ENCODE results near the gene GTPBP2.
"Not testable (repeated sequence)": the region's sequence is repeated elsewhere in the genome, so short reads cannot be mapped to it uniquely, and the experiment has no call there.

GTPBP2 gene

DNA sequence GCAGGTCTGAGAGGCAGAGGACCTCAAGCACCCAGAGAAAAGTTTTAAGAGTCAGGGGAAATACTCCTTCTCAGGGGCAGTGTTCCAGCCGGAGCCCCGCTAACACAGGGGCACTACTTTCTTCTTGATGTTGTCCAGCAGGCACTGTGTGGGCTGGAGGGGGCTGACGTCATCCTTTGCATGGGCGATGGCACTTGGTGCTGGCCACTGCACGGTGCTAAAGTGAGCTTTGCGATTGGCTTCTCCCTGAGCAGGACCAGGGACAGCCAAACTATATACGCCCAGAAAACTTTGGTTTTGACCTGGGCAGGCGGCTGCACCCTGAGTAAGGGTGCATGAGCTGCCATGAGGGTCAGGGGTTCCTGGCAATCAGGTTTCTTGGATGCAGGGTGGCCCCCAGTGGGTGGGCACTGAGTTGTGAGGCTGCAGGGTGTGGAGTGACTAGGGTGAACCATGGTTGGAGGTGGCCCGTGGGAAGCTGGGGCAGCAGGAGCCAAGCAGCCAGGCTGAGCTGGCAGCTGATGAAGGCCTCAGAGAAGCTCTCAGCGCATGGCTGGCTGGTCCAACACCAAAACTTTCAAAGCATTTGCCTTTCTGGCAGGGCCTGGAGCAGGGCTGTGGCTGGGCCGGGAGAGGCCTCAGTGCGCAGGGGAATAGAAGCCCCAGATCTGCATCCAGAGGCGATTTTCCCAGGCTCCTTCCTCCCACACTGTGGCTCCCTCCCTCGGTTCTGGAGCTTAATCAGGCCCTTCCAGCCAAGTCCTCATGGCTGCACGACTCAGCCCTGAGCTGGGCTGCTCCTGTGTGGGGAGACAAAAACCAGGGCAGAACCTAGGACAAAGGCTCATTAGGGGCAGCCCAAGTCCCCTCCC, 40.2 kb upstream of the GTPBP2 start:
- TF ChIP-seq, protein P1, sequence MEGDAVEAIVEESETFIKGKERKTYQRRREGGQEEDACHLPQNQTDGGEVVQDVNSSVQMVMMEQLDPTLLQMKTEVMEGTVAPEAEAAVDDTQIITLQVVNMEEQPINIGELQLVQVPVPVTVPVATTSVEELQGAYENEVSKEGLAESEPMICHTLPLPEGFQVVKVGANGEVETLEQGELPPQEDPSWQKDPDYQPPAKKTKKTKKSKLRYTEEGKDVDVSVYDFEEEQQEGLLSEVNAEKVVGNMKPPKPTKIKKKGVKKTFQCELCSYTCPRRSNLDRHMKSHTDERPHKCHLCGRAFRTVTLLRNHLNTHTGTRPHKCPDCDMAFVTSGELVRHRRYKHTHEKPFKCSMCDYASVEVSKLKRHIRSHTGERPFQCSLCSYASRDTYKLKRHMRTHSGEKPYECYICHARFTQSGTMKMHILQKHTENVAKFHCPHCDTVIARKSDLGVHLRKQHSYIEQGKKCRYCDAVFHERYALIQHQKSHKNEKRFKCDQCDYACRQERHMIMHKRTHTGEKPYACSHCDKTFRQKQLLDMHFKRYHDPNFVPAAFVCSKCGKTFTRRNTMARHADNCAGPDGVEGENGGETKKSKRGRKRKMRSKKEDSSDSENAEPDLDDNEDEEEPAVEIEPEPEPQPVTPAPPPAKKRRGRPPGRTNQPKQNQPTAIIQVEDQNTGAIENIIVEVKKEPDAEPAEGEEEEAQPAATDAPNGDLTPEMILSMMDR (IDR thresholded peaks at IDR 0.05; ENCODE audit: low read depth, low read length, missing control alignments) = no peak
- DNase-seq (ENCODE audit: extremely low read depth, low read depth) = no peak
- no peak overlapping the region for H3K4me3 ChIP-seq (replicated peaks; ENCODE audit: low read depth, low read length)

DNA sequence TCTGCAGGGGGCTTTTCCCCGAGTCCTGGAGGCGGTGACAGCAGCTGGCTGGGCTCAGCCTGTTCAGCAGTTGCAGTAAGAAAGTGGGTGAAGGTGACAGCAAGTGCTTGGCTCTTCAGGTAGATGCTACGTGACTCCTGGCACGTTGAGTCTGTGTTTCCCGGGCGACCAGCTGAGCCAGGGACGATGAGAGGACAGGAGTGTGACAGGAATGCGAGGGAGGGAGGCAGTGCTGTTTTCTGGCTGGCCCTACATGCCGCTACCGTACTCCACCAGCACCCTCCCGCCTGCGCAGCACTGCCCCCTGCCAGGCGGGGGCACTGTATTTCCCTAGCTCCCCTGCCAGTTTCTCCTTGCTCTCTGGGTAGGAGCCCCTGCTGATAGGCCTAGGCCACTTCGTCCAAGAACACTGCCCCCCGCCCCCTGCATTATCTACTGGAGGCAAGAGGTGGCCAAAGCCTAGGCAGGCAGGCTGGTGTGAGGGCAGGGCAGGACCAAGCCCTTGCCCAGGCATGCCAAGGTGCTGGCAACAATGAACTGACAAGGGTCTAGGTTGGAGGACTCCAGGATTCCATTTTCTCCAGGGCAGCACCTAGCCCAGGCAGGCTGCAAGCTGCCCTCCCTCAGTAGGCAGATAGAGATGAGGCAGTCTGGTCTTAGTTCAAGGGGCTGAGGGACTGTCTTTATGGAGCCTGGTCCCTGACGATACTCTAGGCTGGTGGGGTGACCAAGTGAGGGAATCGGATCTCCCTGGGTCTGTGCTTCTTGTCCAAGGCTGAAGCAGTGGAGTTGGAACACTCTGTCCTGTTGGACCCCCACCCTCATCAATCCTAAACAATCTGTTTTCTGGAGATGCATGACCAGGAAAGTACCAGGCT, 39.3 kb upstream of the GTPBP2 start:
- TF ChIP-seq, protein P1 (IDR thresholded peaks at IDR 0.05; ENCODE audit: low read depth, low read length, missing control alignments) = peak; percentile 64
- peak; percentile 24 for DNase-seq (ENCODE audit: extremely low read depth, low read depth)
- no peak overlapping the region for H3K4me3 ChIP-seq (replicated peaks; ENCODE audit: low read depth, low read length)

DNA sequence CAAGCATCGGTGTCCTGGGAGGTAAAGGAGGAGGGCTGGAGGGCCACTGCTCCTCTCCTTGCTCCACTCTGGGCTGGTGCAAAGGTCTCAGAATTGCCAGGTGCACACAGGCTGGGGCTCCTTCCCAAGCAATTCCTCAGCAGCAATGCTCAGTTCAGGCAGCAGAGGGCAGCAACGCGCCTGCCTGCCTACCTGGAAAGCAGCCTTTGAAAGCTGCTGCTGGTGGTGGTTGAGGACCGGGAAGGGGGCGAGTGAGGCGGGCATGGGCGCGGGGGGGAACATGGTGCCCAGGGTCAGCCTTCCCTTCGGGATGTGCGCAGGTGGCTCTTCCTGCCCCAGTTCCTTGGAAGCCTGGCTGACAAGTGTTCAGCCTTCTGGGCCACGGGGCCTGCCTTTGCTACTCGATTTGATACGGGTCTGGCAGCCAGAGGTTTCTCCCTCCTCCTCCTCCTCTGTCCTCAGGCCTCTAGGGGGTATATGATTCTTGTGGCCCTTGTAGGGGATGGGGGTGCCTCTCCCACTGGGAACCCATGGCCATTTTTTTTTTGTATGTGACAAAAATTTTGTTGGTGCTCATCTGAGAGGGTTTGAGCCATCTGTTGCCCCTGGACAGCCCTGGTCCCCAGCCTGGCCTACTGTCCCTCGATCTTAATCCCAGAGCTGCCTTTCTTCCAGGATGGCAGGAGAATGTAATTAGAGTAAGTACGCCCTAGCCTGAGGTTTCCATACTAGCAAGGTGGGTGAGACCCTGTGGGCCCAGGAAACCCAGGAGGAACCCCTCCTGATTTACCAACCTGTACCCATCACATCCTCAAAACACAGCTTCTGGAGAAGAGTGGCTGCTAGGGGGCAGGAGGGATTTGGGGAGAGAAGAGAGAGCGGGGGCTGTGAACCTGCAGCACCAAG, 38.4 kb upstream of the GTPBP2 start:
- TF ChIP-seq, protein P1 (IDR thresholded peaks at IDR 0.05; ENCODE audit: low read depth, low read length, missing control alignments) = peak; percentile 95
- peak; percentile 27 for DNase-seq (ENCODE audit: extremely low read depth, low read depth)
- no peak overlapping the region for H3K4me3 ChIP-seq (replicated peaks; ENCODE audit: low read depth, low read length)

DNA sequence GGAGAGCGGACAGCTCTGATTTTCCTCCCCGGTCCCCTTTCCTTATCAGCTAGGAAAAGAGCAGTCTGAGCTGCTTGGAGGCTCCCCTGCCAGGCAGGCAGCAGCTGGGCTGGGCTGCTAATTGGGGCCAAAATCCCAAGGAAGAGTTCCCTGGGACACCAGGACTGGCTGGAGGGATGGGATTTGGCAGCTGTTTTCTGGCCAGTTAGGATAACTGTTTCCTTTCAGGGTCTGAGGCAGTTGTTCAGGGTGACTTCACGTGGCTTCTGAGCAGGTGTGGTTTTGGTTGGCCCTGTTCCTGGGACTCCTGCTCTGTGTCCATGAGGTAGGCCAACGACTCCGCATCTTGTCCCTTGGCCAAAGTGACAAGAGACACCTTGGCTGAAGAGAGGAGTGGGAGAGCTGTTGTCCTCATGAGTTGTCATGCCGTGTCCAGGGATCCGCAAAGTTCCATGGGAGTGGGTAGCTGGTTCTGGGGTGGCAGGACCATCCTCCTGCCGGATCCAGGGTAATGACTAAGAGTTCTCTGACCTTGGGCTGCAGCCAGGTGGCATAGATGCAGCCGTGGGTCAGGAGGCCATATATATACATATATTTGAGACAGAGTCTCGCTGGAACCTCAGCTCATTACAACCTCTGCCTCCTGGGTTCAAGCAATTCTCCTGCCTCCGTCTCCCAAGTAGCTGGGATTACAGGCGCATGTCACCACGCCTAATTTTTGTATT, 37.3 kb upstream of the GTPBP2 start:
- H3K4me3 ChIP-seq (replicated peaks; ENCODE audit: low read depth, low read length) = no peak overlapping the region
- DNase-seq (ENCODE audit: extremely low read depth, low read depth) = no peak
- TF ChIP-seq, protein P1 (IDR thresholded peaks at IDR 0.05; ENCODE audit: low read depth, low read length, missing control alignments) = no peak

DNA sequence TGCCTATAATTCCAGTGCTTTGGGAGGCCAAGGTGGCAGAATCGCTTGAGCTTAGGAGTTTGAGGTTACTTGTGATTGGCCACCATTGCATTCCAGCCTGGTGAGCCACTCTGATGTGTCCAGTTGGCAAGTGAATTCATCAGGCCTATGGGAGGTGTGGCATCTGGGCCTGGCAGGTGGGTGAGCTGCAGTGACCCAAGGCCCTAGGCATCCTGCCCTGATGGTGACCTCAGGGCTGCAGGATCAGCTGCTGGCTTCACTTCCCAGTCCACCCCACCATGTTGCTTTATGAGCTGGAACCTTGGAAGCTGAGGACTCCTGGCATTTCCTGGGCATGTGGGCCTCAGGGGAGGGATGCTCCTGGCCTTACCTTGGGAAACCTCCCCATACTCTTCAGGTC, 36.3 kb upstream of the GTPBP2 start:
- DNase-seq (ENCODE audit: extremely low read depth, low read depth) = no peak
- TF ChIP-seq, protein P1 (IDR thresholded peaks at IDR 0.05; ENCODE audit: low read depth, low read length, missing control alignments) = no peak
- no peak overlapping the region for H3K4me3 ChIP-seq (replicated peaks; ENCODE audit: low read depth, low read length)

DNA sequence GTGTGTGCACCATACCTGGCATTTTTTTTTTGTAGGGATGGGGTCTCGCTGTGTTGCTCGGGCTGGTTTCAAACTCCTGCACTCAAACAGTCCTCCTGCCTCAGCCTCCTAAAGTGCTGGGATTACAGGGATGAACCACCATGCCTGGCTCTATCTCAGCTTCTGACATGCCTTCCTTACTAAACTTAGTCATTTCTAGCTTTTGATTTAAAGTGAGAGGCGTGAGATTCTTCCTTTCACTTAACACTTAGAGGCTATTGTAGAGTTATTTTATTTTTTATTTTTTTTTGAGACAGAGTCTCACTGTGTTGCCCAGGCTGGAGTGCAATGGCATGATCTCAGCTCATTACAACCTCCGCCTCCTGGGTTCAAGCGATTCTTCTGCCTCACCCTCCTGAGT, 33.9 kb upstream of the GTPBP2 start:
- not testable (repeated sequence) for H3K4me3 ChIP-seq (replicated peaks; ENCODE audit: low read depth, low read length); DNase-seq (ENCODE audit: extremely low read depth, low read depth)

Data from HFF-Myc (cell line).